Fibroblast of lung (primary cell): ENCODE data around the gene POR.

ENCODE experiments used
- CTCF ChIP-seq, 2 donors: IDR thresholded peaks in 1 of 2; conservative IDR thresholded peaks in 1 of 2; 1 replicate in 1 of 2; 2 replicates in 1 of 2; pipeline ENCODE4 v1.5.1; 2011 to 2012; ENCODE audit warnings: low read length in 2 of 2, control low read depth in 1 of 2, inconsistent platforms in 1 of 2, low read depth in 1 of 2, mild to moderate bottlenecking in 1 of 2
- EZH2 ChIP-seq: IDR thresholded peaks from 2 replicates; pipeline ENCODE4 v1.5.1; 2012; ENCODE audit warnings: low read length, control low read depth, mild to moderate bottlenecking; ENCODE audit errors: missing control alignments

- TF ChIP-seq EZH2: no peak
- TF ChIP-seq CTCF (conservative IDR thresholded peaks at IDR 0.05 in 1 of 2, IDR thresholded peaks at IDR 0.05 in 1 of 2; ENCODE audit: low read depth in 1 of 2, low read length in 2 of 2): no peak
These were observed 87.9 kb downstream of the POR start for GRCh38 chr7:76002822-76003221.
